GM19351 (cell line): ENCODE results near the gene KLF16.

ENCODE experiments used
- ATAC-seq: cut with Tn5 transposase; IDR thresholded peaks from one replicate; pipeline ENCODE4 v1.9.1; 2021; ENCODE audit warnings: mild to moderate bottlenecking, moderate library complexity; ENCODE audit not compliant: unreplicated experiment

Gene KLF16

DNA sequence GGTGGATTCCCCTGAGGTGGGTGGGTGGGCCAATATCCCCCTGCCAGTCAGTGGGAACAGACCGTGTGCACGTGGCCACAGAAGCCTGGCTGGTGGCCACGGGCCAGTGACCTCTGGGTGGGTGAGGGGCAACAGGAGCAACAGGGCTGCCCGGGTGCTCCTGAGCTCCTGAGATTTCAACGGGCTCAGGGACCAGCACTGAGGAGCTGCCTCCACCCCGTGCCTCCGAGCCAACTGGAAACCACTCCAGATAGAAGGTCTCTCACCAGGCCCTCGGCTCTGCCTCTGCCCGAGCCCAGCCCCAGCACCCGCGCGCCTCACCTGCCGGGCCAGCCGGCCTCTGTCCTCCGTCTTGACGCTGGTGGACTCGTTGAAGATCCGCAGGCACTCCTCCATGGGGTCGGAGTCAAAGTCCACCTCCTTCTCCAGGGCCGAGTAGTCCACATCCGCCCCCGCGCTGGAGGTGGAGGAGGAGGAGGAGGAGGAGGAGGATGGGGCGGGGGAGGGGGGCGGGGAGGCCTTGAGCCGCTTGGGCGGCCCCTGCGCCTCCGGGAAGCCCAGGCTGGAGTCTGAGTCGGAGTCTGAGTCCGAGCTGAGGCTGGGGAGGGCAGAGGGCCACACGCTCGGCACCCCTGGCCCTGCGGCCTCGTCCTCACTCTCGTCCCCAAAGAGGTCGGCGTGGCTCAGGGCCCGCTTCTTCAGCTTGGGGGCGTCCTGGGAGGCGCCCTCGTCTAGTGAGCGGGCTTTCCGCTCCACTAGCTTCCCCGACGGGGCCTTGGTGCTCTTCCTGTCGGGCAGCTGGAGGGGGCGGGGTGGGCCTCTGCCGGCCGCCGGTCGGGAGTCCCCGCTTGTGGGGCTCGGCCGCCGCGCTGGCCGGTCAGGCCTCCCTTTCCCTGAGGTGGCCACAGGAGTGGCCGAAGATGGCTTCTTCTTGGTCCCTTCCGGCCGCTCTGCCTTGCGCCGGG lies 36.5 kb downstream of the KLF16 start:
- no peak for ATAC-seq

- no peak for ATAC-seq
These were observed 37.3 kb downstream of the KLF16 start for GRCh38 chr19:1825909-1826556.

- no peak for ATAC-seq
These were observed 39.1 kb downstream of the KLF16 start for GRCh38 chr19:1824252-1824622.

DNA sequence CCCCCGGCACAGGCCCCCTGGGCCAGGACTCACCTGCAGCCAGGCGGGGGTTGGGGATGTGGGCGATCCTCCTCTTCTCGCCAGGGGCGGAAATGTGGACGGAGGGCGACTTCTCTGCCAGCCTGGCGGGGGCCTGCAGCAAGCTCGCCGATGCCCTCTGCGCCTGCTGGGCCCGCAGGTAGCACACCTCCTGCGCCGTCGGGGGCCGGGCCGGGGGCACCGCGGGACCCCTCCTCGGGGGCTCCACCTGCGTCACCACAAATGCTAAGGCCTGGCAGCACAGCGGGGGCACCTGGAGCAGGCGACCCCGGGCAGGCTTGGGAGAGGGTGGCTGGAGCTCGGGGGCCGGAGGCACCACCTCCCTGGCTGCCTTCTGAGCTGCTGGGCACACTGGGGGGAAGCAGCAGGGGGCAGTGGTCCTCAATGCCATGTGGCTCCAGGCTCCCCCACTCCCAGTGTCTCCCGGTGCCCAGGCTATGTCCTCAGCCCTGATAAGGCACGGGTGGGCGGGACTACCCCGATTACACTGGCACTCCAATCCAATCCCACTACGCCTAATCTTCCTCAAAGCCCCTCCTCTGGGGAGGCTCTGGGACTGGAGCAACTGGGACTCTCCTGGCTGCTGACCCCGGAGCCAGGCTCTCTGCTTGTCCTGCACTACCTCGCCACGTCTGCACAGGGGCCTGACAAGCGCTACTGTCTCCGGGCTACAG lies 39.7 kb downstream of the KLF16 start:
- no peak for ATAC-seq

DNA sequence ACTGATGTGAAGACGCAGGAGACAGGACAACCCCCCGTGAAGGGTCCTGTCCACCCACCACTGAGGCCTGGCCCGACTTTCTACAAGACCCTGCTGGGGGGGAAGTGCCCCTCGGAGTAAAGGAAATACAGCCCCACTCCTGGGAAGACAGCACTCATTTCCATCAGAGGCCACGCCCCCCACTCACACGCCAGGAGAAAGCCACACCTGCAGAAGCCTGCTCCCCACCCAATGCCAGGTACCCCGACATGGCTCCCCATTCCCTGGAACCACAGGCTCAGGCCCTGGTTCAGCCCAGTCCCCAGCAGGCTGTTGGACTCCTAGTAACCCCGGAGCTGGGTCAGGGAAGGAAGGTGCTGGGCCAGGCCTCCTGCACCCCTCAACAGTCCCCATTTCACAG lies 40.4 kb downstream of the KLF16 start:
- ATAC-seq, result no peak

- ATAC-seq, result no peak
These were observed 41.2 kb downstream of the KLF16 start for GRCh38 chr19:1822210-1822609.

GRCh38 chr19:1819341-1820255 lies 43.8 kb downstream of the KLF16 start:
- ATAC-seq, result no peak

DNA sequence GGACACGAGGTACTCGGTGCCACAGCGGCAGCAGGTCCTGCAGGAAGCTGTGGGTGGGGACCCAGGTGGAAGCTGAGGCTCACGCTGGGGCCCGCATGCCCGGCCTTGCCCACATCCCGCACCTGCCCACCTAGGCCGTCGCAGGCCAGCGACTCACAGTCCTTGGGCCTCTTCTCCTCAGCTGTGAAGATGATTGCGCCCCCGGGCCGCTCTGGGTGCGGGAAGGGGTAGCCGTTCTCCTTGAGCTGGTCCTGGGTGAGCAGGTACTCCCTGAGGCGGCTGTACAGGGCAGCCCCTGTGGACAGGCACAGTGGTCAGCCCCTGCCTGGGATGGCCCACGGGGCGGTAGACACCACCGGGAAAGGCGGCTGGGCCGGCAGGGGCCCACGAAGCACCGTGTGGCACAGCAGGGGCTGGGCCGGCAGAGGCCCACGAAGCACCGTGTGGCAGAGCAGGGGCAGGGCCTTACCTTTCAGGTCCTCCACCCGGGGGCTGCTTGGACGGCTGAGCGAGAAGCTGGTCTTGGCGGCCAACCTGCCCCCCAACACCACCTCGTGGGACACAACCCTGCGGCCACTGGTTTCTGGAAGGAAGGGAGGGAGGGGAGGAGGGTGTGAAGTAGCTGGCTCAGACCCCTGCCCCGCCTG lies 44.7 kb downstream of the KLF16 start:
- no peak for ATAC-seq

DNA sequence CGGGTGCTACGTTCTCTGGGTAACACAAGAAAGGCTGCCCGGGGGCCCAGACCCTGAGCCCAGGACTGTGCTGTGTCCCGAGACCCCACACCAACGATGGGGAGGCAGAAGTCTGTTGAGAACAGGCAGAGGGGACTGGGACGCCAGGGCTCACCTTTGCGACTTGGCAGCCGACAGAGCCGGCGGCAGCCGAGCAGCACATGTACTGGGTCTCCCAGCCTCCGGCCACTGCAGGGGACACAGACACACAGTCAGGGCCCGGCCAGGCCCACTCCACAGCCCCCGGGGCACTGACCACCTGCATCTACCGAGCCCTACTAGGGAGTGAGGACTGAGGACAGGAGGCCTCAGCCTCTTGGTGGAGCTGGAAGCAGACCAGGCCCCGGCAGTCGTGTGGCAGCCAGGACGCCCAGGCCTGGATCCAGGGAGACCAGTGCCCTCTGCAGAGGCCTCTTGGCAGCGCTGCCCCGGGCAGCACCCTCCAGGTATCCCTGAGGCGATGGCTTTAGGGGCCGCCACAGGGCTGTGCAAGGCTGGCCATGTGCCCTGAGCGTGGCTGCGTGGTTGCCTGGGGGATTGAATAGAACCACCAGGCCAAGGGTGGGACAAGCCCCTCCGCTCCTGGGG lies 45.7 kb downstream of the KLF16 start:
- no peak for ATAC-seq

DNA sequence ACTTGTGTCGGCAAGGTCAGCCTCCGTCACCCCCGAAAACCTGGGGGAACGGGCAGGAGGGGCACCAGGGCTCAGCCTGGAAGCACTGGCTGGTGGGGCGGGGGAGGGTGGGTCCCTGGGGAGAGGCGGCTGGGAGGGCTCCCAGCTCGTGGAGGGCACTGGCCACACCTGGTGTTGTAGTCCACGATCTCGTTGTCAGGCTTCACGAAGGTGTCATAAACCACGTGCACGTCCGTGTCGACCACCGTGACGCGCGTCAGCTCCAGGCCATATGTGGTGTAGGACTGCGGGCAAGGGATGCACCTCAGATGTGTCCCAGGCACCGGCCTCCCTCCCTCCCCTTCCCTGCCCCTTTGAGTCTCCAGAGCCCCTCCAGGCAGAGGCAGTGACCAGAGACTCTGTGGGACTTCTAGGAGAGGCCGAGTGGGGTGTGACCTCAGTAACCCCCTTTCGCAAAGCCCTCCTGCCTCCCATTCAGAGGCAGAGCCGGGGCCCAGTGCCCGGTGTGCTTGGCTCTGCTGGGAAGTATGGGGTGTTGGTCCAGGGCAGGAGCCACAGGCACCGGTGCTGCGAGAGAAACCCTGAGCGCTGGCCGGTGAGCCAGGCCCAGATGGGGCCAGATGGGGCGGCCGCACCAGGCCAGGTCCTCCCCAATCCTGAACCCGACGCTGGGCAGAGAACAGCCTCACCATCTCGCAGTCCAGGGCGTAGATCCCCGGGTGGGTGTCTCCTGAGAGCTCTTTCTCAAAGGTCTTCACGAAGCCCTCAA lies 46.7 kb downstream of the KLF16 start:
- ATAC-seq, result no peak

DNA sequence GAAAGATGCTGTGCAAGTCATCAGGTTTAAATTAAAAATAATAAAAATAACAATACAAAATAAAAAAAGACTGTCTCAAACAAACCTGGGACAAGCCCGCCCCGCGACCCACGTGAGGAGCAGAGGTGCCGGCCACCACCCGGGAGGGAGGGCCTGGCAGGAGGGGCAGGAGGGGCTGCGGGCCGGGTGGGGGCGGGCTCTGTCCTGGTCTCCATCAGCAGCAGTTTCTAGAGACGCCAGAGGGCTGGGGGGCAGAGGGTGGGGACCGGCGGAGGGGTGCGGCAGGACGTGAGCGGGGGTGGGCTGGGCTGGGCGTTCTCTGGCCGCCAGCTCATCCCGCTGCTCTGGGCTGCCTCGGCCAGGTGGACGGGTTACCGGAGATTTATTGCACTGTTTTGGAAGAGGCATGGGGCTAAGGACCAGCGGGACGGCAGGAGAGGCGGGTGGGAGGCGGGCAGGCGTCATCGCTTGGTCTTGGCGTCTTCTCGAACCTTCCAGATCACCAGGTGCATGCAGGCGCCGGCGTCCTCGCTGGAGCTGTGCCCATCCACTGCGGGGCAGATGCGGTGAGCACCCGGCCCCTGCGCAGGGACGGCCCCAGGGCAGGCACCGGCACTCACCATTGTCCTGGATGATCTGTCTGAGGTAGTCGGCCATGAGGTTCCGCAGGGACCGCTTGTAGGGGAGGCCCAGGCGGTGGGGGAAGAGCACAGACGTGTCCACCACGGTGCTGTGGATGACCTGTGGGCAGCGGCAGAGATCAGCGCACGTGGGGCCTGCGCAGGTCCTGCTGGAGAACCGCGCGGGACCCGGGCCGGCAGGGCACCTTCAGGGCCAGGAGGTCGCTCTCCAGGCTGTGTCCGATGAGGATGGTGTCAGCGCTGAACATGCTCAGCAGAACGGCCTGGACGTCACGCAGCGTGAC lies 47.5 kb downstream of the KLF16 start:
- ATAC-seq, result no peak

- ATAC-seq, result no peak
These were observed 48.4 kb downstream of the KLF16 start for GRCh38 chr19:1814833-1815604.

GRCh38 chr19:1814391-1814790 lies 49.0 kb downstream of the KLF16 start:
- no peak for ATAC-seq

DNA sequence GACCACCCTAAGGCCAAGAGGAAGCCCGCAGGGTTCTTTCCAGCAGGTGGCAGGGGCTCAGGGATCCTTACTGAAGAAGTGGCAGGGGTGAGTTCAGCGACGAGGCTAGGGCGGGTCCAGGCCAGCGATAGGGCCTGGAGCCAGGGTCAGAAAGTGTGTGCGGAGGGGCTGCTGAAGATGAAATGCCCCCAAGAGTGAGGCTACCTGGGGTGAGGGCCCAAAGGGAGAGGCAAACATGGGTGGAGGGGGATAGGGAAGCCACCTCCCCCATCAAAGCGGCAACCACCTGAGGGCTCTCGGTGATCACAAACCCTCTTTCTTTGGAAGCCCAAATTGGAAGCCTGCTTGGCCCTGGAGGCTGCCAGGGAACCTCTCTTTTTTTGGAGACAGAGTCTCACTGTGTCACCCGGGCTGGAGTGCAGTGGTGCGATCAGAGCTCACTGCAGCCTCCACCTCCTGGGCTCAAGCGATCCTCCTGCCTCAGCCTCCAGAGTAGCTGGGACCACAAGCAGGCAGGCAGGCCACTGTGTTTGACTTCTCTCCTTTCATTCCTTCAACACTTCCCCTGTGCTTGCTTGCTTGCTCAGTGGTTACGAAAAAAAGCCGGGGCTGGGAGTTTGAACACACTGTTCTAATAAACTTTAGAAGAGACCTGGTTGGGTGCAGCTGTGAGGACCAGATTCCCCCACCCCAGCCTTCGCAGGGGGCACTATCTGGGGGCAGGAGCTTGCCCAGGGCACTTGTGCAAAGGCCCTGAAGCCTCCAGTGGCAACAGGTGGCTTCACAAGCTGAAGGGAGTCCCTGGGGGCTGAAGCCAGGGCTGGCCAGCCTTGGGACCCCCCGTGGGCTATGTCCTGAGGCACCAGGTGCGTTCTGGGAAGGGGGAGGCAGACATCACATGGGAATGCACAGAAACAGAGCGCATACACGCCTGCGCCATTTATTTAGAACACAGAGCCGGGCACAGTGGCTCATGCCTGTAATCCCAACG lies 49.9 kb downstream of the KLF16 start:
- no peak for ATAC-seq

GRCh38 chr19:1812426-1813191 lies 50.8 kb downstream of the KLF16 start:
- ATAC-seq, result peak; percentile 76
